NCI-H1436 treated with DMSO at 0.1 percent for 48 hours (cell line): Measurements from ENCODE around the gene TAF13.

ENCODE experiments used
- DNase-seq: peaks from one replicate; lab custom pipeline; 2025; lab: John Stamatoyannopoulos, UW

TAF13 gene, protein sequence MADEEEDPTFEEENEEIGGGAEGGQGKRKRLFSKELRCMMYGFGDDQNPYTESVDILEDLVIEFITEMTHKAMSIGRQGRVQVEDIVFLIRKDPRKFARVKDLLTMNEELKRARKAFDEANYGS

DNA sequence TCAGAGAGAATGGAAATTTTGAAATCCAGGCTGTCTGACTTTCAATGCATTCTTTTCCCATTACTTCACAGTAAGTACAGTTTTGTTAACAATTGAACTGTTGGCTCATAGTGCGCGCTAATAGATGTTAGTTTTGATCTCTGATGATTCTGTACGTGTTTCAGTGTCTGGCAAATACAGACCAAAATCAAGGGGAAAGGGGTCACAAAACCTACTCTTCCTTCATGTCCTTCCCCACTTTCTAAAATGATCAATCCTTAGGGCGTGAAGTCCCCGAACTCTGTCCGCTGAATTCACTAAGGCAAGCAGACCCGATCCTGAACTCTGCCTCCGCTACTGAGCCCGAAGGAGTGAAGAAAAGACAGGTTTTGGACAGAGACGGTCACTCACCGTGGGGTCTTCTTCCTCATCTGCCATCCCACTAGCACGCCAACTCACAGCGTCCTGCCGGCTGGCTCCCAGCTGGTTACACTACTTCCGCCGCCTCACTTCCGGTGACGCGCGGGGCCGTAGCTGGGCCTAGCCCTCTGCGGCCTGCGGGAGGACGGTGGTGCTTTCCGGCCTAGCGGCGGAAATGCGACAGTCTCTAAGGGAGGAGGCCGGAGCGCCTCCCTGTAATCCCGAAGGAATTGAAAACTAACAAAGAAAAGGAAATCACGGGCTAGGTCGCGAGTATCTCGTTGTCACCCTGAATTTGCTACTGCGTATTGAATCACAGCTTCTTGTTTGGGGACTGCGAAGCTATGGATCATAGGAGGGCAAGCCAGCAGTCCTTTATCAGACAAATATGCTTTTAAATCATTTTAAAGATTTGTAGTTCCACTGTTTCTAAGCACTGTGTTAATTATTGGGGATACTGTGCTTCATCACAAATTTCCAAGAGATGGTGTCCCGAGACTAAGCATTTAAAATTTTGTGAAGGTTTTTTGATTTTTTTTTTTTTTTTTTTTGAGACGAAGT, at the start of gene TAF13:
Gene TAF13, minus strand, starts transcription at position 473 of the 960 bp plus-strand sequence. Its CDS starts 56 bp downstream, at position 417.
- peak; percentile 75 for DNase-seq

DNA sequence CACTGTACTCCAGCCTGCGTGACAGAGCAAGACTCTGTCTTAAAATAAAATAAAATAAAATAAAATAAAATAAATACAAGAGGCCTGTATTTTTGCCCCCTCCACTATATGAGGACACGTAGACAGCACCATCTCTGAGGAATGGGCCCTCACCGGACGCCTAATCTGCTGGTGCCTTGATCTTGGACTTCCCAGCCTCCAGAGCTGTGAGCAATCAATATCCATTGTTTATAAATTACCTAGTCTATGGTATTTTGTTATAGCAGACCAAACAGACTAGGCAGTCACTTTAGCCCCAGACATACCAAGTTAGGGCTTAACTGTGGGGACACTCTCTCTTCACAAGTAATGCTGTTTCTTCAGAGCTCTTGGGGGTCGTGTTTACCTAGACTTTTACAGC, 44.6 kb upstream of the TAF13 start:
- DNase-seq: no peak

DNA sequence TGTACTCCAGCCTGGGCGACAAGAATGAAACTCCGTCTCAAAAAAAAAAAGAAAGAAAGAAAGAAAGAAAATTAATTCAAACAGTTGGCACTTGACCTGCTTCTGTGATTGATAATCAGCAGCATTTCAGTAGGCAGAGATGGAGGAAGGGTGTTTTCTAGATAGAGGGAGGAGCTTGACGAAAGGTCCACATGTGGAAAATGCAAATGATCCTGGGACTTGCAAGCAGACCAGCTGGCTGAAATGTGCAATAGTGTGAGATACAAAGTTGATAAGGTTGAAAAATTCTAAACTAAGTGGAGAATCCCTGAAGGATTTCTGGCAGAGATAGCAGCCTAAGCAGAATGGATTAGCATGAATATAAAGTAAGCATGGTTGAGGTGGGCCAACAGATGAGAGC, 42.3 kb upstream of the TAF13 start:
- no peak for DNase-seq

DNA sequence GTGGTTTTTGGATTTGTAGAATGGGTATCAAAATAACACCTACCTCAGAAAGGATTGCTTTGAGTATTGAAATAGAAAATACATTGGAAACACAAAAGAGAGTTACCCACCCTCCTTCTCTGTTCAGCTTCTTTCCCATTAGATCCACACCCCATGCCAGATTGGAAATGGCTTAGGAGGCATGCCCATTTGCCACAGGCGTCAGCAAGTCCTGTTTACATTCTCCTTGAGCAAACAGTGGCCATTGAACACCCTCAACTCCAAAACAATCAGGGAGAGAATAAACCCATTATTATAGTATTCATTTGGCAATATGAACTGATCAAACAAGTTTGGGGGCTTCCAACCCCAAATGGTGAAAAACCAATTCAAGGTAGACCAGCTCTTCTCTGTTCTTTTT, 40.5 kb upstream of the TAF13 start:
- DNase-seq: no peak

DNA sequence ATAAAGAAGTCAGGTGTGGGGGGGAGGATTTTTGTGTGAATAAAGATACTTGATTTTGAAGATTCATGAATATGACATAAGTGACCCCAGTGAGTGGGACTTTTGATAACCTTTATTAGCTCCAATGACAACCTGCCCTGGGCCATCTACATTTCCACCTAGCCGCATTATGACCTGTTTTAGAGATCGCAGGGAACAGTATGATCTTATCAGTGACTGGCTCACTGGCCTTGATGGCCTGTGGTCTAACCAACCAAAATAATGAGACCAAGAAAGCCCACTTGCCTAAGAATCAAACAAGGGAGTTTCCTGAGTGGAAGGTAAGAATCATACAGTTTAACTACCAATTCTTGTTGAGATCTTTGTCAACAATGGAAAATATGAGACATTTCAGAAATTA, 39.9 kb upstream of the TAF13 start:
- DNase-seq: no peak

DNA sequence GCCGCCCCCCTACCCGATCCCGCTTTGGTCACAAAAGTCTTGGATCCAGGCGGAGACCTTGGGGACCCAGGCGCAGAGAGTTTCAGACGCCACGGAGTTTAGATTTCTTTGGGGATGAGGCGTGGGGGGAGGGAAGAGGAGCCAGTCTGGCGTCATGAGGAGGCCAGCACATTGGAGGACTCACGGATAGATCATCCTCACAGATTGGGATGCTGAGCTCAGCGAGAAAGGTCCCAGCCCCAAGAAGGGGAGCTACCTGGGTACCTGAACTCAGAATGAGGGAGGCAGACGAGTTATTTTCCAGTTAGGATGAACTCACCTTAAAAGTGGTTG, 38.5 kb upstream of the TAF13 start:
- DNase-seq: no peak

DNA sequence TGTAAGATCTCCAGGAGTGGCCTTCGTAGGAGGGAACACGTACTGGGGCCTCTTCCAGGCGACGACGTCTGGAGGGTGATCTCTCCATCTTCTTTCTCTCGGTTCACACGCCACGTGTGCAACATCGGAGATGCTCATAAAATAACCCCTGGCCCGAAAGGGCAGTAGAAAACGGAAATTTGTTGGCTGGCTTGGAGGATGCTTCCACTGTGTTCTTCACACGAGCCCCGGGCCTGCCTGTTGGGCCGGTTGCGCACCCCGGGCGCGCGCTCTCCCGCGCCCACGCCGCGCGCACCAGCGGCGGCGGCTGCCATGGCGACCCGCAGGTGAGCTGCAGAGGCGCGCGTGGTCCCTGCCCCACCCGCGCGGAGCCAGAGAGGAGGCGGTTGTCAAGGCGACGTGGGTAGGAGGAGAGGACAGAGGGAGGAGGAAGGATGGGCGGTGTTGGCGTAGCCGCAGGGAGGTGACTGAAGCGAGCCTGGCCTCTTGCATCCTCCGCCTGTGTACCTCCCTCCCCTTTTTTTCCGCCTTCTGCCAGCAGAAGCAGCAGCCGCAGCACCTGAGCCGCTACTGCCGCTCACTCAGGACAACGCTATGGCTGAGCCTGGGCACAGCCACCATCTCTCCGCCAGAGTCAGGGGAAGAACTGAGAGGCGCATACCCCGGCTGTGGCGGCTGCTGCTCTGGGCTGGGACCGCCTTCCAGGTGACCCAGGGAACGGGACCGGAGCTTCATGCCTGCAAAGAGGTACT, 38.0 kb upstream of the TAF13 start, which contains the start of gene ELAPOR1:
Gene ELAPOR1, plus strand, starts transcription at position 526 of the 752 bp plus-strand sequence. Its CDS starts 69 bp downstream, at position 595.
- DNase-seq: peak; percentile 19

DNA sequence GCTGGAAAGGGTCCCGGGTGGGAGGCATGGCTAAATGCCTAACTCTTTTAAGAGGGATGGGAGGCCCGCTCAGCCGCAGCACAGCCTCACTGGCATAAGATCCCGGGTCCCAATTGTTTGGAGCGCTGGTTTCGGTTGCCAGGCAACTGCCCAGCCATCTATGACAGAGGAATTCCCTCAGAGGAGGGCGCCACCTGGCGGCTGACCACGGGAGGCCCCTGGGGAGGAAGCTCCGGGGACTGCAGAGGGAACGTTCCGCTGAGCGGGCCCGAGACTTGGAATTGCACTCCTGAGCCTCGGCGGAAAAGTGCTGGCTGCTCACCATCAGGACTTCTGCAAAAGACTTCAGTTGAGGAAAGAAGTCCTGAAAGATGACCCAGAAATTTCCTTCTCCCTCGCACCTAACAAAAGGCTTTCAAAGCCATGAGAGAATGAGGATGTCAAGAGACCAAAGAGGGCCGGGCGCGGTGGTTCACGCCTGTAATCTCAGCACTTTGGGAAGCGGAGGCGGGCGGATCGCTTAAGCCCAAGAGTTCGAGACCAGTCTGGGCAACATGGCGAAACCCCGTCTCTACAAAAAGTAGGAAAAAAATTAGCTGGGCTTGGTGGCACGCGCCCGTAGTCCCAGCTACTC, 37.0 kb upstream of the TAF13 start:
- DNase-seq: peak; percentile 67

DNA sequence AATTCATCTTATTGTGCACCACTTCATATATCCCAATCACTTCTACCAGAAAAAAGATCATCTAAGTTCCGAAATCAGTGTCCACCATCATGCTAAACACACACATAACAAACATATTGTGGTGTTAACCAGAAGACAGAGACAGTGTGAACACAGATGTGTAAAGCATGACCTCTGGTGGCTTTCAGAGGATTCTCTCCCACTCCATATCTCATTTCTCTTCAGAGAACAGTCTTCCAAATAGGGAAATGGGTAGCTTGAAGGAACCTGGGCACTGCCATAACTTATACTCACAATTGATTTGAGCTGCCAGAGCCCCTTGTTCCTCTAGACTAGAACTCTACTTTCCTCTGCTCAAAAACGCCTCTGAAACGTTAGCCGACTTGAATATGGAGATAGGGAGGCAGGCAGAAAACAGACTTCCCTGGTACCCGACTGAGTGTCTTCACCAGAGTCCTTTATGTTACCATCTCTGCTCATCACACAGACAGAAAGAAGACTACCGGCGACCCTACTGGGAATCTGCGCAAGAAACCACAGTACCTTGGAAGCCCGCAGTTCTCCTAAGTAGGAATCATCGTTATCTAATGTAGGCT, 36.4 kb upstream of the TAF13 start:
- DNase-seq: no peak

DNA sequence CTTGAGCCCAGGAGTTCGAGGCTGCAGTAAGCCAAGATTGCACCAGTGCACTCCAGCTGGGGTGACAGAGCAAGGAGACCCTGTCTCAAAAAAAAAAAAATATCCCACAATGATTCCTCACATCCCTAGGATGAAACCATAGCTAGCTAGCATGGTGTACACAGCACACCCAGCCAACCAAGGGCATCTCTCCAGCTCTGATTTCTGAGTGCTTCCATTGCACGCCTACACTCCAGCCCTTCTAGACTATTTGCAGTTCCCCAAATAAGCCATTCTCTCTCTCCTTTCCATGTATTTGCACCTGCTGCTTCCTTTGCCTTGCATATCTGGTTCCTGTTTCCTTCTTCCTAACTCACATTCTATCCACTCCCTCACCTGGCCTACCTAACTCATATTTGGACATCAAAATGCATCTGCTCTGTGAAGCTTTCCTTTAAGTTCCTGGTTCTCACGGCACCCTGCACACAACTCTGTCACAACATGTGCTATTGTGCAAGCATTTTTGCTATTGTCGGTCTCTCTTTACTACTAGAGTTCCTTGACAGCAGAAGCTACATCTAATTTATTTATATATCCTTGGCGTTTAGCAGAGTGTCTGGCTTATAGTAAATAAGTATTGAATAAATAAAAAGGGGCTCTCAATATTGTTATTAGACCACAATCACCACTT, 35.7 kb upstream of the TAF13 start:
- DNase-seq: no peak

DNA sequence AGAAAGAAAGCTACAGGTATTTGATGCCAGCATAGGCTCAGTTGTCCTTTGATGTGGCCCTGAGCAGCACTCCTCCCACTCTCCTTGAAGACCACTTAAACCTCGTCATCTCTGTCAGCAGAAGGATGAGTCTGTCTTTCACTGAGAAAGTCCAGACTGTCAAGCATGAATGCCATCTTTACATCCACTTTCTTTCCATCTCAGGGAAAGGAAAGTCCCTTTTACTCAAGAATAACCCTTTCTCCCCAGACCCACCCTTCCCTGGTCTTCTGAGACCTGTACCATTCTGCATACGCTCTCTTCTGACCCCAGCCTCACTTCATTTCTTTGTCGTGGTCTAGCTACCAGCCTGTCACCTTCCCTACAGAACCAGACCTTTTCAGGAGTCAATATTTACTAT, 34.1 kb upstream of the TAF13 start:
- no peak for DNase-seq

DNA sequence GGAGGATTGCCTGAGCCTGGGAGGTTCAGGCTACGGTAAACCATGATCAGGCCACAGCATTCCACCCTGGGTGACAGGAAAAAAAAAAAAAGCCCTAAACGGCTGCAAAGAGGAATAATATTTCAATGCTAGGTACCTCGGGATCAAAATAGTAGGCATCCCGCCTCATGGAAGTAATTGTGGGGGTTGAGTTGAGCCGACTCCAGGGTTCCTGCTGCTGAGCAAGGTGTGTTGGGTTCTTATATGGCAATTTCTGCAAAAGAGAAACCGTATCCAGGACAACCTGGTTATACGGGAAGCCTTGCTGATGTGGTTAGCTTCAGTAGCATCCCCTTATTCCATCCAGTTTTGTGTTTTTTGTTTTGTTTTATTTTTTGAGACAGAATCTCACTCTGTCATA, 32.0 kb upstream of the TAF13 start:
- no peak for DNase-seq

DNA sequence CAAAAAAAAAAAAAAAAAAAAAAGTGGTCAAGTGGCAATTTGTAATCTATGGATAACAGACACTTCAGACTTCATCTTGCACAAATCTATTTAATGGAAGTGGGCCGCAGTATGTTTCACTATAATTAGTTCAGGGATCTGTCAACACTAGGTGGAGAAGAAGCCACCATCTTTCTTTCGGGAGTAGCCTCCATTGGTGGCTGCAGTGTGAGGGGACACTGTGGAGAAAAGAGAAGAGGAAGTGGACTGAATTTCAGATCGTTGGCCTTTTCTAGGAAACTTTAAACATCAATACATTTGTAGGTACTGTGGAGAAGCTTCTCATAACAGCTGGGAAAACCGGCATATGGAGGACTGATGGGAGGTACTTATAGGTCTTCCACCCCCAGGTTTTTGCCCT, 30.1 kb upstream of the TAF13 start:
- DNase-seq: no peak

DNA sequence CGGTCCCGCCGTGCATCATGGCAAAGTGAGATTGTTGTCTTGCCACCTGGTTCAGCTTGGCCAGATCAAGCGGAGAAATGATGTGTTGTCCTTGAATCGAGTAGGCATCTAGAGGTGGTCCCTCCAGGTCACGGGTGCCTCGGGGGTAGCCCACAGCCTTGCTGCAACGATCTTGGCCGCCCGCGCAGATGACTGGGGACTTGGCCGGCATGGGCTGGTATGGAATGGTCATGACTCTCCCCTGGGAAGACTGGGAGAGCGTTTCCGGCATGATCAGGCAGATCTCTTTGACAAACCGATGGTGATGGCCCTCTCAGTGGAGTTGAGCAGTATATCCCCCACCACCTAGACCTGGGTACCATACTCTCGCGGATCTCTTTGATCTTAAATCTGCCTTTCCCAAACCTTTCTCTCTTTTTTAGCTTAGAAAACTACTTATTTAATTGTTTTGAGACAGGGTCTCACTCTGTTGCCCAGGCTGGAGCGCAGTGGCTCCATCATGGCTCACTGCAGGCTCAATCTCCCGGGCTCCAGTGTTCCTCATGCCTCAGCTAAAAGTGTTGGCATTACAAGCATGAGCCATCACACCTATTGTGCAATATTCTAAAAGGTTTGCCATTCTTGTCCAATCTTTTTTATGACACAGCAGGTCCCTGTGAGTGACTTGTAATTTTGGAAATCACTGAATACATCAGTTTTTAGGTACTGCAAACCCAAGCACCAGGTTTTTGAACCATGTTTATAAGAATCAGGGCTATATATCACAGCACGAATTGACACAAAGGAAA, 28.8 kb upstream of the TAF13 start:
- no peak for DNase-seq

DNA sequence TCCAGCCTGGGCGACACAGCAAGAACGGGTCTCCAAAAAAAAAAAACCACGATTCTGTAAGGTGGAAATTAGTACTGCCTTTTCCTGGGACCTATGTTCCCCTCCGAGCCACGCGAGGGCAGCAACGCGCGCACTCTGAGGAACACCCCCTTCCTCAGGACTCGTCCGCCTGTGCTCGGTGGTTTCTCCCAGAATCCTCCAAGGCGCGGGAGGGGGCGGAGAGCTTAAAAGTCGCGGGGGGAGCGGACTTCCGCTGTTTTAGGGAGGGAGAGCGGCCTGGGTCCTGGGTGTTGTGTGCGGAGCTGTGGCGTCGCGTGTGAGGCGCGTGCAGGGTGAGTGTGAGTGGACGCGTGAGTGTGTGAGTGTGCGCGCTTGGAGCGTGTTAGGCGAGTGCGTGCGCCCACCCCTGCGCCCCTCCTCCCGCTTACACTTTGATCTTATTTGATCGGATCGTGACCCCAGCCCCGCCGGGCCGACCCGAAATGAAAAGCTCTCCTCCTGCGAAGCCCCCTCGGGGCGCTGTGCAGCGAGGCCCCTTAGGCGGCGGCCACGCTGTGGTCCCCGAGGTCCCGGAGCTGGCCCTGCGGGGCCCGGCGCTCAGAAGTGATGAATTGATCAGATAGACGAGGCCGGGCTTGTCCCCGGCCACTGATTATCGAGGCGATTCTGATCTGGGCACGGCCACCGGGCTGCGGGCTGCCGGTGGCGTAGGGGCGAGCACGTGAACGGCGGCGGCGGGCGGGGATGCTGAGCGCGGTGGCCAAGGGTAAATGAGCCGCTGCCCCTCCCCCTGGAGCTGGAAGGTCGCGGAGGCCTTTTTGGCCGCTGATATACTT, 24.4 kb upstream of the TAF13 start:
- DNase-seq: peak; percentile 59

DNA sequence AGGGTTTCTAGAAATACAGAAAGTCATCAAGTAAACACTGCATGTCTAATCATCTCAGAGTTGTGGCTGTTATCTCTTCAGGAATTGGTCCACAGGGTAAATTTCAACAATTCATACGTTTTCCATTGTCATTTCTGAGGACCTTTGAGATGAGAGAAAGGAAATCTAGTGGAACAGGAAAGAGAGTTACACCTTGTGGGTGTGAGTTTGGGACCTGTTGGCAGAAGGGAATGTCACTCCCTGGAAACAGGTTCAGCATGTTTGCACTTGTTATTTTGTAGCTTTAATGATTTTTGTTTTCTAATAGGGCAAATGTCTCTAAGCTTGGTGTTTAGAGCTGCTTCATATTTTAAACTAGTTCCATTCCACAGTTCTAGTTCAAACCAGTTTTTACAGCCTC, 20.3 kb upstream of the TAF13 start:
- DNase-seq: no peak

DNA sequence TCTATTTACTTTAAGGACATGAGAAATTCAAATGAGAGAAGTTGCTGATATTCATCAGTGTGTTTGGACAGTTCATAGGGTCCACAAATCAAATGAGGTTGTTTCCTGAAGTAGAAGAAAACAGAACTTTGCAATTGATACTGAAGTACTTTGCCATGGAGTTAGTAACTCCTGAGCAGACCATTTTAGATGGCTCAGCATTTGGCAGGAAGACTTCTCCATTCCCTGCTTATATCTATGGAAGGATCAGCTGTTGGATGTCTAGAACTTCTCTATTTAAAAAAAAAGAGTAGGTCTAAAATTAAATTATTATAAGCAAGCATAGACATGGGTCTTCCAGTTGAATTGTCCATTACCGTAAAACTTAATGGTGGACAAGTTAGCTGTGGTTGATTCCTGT, 19.8 kb upstream of the TAF13 start:
- DNase-seq: no peak

DNA sequence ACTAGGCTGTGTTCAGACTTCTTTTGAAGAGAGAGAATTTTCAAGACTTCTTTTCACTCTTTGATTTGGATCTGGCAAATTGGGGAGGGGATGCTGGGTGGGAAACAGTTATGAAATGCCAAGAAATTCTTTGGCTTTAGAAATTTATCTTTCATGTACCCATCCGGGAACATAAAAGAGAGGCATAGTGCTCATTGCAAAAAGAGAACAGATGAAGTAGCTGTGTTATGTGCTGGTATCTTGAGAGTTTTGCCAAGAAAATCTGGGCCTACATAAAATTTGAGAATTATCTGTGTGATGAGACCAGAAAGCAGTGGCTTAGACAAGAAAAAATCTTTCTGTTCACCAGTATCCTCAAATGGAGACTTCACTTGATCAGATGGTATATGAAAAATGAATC, 19.1 kb upstream of the TAF13 start:
- no peak for DNase-seq

DNA sequence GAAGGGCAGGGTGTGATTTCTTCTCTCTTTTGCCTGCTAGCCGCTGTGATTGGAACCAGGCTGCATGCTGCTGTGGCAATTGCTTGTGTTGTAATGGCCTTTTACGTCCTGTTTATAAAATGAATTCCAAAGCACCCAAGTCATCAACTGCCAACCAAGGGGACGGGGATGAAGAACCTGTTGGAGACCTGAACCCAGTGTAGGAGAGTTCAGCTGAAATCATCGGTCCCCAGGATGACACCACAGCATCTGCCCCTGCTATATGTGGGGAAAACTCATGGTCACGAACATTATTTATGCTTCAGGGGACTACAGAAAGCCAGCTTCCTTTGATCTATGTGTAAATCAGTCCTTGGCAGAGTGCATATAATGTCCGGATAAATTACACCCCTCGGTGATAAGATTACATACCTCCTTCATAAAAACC, 18.6 kb upstream of the TAF13 start:
- DNase-seq: no peak

DNA sequence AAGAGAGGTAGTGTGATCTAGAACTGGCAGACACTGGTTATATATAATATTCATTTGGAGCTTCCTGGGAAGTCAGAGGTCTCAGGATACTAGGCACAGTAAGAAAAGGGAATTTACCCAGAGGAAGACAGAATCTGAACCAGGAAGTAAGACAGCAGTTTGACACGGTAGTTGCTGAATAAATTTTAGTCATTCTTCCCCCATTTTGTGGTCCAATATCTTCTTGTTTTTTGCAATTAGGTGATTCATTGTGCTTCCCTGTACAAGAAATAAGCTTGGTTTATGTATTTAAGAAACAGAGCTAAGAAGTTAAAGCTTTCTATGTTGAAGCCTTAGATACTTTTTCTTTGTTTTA, 16.0 kb upstream of the TAF13 start:
- no peak for DNase-seq
